H1 (cell line): Measurements from ENCODE around the gene C1orf21. TPM values are rescaled to one million over a fixed set of nuclear protein-coding genes. Genes with fewer than 3 reads are reported as not detected.

Experiments
- BRCA1 ChIP-seq: IDR thresholded peaks from 2 replicates; pipeline ENCODE4 v1.6.1; 2012; ENCODE audit warnings: low read depth, low read length, improper control_type of control experiment
- GABPA ChIP-seq: IDR thresholded peaks from 2 replicates; pipeline ENCODE4 v1.6.1; 2011; ENCODE audit warnings: mild to moderate bottlenecking, low read length, moderate library complexity, borderline replicate concordance; ENCODE audit not compliant: insufficient read depth
- KDM1A ChIP-seq: fragments of 200-600, 300-600 bp; sonication (generic); IDR thresholded peaks from 2 replicates; pipeline ENCODE4 v1.7.1; 2016; ENCODE audit warnings: mild to moderate bottlenecking, low read length, borderline replicate concordance
- MAFK ChIP-seq: IDR thresholded peaks from 2 replicates; pipeline ENCODE4 v1.6.1; 2012; ENCODE audit warnings: low read depth, mild to moderate bottlenecking, improper control_type of control experiment, low read length
- POU5F1 ChIP-seq: IDR thresholded peaks from 2 replicates; pipeline ENCODE4 v1.6.1; 2011; ENCODE audit warnings: low read depth, mild to moderate bottlenecking, low read length, moderate library complexity
- RBBP5 ChIP-seq: IDR thresholded peaks from 2 replicates; pipeline ENCODE4 v1.7.1; 2012; ENCODE audit warnings: low read depth, mild to moderate bottlenecking, inconsistent platforms, low read length, moderate library complexity, borderline replicate concordance
- polyA plus RNA-seq, 7 experiments: library from polyadenylated mRNA; depleted of rRNA in 3 of 7; stranded (reverse) in 5 of 7; unstranded in 2 of 7; fragments of >200 nt in 5 of 7; fragments of 200-250 nt in 2 of 7; gene quantifications; 1 replicate in 5 of 7; 2 replicates in 1 of 7; 4 replicates in 1 of 7; pipeline versions ENCODE4 v1.2.1 to v1.2.3, GENCODE V29; 2011 to 2013; ENCODE audit warnings: missing spikeins in 2 of 7, mixed read lengths in 2 of 7
- total RNA-seq: library from RNA; stranded (reverse); fragmentation: NEBNext Ultra II Directional; extraction: Animal tissue kit (Norgen Biotek cat#: 25700); gene quantifications from 2 replicates; pipeline ENCODE4 v1.2.1, GENCODE V29; 2021

C1orf21 gene
- total and polyA plus RNA-seq, 2 of the 8 experiments (the other 6 are each of a cell fraction or from before 2014, with no cell fraction given) = 16.6 to 51.0 TPM

DNA sequence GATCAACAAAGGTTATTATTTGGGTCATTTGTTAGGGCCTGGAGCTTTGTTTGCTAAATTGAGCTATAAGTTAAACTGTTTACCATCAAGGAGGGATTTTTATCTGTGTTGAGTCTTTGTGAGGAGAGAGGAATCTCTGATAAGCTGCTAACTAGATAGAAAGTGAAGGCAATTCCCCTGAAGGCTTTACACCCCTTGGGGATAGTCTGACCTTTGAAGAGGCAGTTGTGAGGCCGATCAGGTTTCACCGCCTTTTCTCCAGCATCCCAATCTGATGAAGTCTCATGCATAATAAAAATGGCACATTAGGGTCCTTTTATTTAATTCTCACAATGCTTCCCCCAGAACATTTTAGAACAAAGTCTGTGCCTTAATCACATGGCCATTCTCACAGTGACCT lies 21.8 kb downstream of the C1orf21 start (continued):
- no peak for TF ChIP-seq POU5F1
- no peak for TF ChIP-seq RBBP5
- no peak for TF ChIP-seq BRCA1
- TF ChIP-seq MAFK = no peak
- no peak for TF ChIP-seq KDM1A
- TF ChIP-seq GABPA = no peak
